NCI-H748 (cell line): ENCODE measurements around the gene PDZD7.
"Not testable (repeated sequence)": the region's sequence is repeated elsewhere in the genome, so short reads cannot be mapped to it uniquely, and the experiment has no call there.

Source experiments
- DNase-seq: peaks from one replicate; lab custom pipeline; 2025; ENCODE audit not compliant: unreplicated experiment; lab: John Stamatoyannopoulos, UW

Gene PDZD7

GRCh38 chr10:101041252-101041761, 10.4 kb upstream of the PDZD7 start:
- peak; percentile 72 for DNase-seq

GRCh38 chr10:101040851-101041250, 9.9 kb upstream of the PDZD7 start:
- no peak for DNase-seq

GRCh38 chr10:101040061-101040460, 9.1 kb upstream of the PDZD7 start:
- no peak for DNase-seq

- peak; percentile 1 for DNase-seq
Observed at GRCh38 chr10:101038484-101038883, 7.6 kb upstream of the PDZD7 start.

GRCh38 chr10:101036726-101037125, 5.8 kb upstream of the PDZD7 start:
- no peak for DNase-seq

GRCh38 chr10:101035916-101036702, 5.2 kb upstream of the PDZD7 start:
- DNase-seq, result no peak

GRCh38 chr10:101035314-101035713, 4.4 kb upstream of the PDZD7 start:
- no peak for DNase-seq

GRCh38 chr10:101034404-101034803, 3.5 kb upstream of the PDZD7 start:
- not testable (repeated sequence) for DNase-seq

- DNase-seq, result no peak
Observed at GRCh38 chr10:101033276-101033675, 2.3 kb upstream of the PDZD7 start.

GRCh38 chr10:101032637-101033224, 1.8 kb upstream of the PDZD7 start:
- peak; percentile 23 for DNase-seq

- DNase-seq, result peak; percentile 67
Observed at GRCh38 chr10:101031796-101032636, 1.1 kb upstream of the PDZD7 start.

GRCh38 chr10:101030496-101031127, 317 bp downstream of the PDZD7 start:
- DNase-seq, result no peak

- no peak for DNase-seq
Observed at GRCh38 chr10:101029520-101030295, 1.2 kb downstream of the PDZD7 start.

GRCh38 chr10:101028446-101029337, 2.2 kb downstream of the PDZD7 start:
- DNase-seq, result no peak

GRCh38 chr10:101027106-101027720, 3.7 kb downstream of the PDZD7 start:
- no peak for DNase-seq

GRCh38 chr10:101022967-101023705, 7.8 kb downstream of the PDZD7 start:
- no peak for DNase-seq

GRCh38 chr10:101021692-101022251, 9.2 kb downstream of the PDZD7 start:
- DNase-seq, result no peak

GRCh38 chr10:101021239-101021638, 9.7 kb downstream of the PDZD7 start:
- DNase-seq, result no peak
